Fibroblast of villous mesenchyme (primary cell): ENCODE results near the gene LMAN2. TPM values are rescaled to one million over a fixed set of nuclear protein-coding genes. Genes with fewer than 3 reads are reported as not detected.
A peak's percentile ranks its signal among the peaks of the same experiment; 100 is the strongest.

Experiments
- DNase-seq: peaks from one replicate; pipeline ENCODE4 v3.0.0-alpha.2; 2010; ENCODE audit warnings: low read depth
- H3K4me3 ChIP-seq: 2 replicates; pipeline ENCODE4 v1.5.1; 2011; ENCODE audit warnings: low read depth, mild to moderate bottlenecking, low read length
- CTCF ChIP-seq: IDR thresholded peaks from 2 replicates; pipeline ENCODE4 v1.5.1; 2012; ENCODE audit warnings: low read depth, mild to moderate bottlenecking, low read length; ENCODE audit not compliant: insufficient read depth
- total RNA-seq: library from RNA; depleted of rRNA; stranded (reverse); fragments of >200 nt; gene quantifications from 2 replicates; pipeline ENCODE4 v1.2.3, GENCODE V29; 2012

LMAN2 gene
- total RNA-seq, 1 donor = 284 TPM

GRCh38 chr5:177386542-177386941 is 35.1 kb upstream of the LMAN2 start:
- no peak for TF ChIP-seq CTCF
- no peak for DNase-seq
- H3K4me3 ChIP-seq = no peak overlapping the region

- no peak for TF ChIP-seq CTCF
- no peak overlapping the region for H3K4me3 ChIP-seq
- DNase-seq = no peak
These were observed 34.3 kb upstream of the LMAN2 start for GRCh38 chr5:177385720-177386119.

GRCh38 chr5:177384134-177384533 is 32.7 kb upstream of the LMAN2 start, which contains the start of gene SLC34A1:
Gene SLC34A1 (plus strand): TSS chr5:177384434. CDS start chr5:177385742, 1,308 bp downstream.
- no peak for TF ChIP-seq CTCF
- H3K4me3 ChIP-seq = no peak within 1 kb of the TSS
- no peak for DNase-seq

- DNase-seq = no peak
- TF ChIP-seq CTCF = no peak
- no peak overlapping the region for H3K4me3 ChIP-seq
These were observed 31.7 kb upstream of the LMAN2 start for GRCh38 chr5:177383181-177383580.

GRCh38 chr5:177382423-177383029 is 31.1 kb upstream of the LMAN2 start:
- DNase-seq = peak; percentile 36
- no peak overlapping the region for H3K4me3 ChIP-seq
- TF ChIP-seq CTCF = peak; percentile 45

- no peak overlapping the region for H3K4me3 ChIP-seq
- no peak for TF ChIP-seq CTCF
- no peak for DNase-seq
These were observed 29.3 kb upstream of the LMAN2 start for GRCh38 chr5:177380805-177381126.
